GM19468 (cell line): ENCODE results near the gene FCGBP.

Experiments
- ATAC-seq: cut with Tn5 transposase; IDR thresholded peaks from one replicate; pipeline ENCODE4 v1.9.1; 2021; ENCODE audit warnings: mild to moderate bottlenecking, moderate library complexity, moderate number of reproducible peaks; ENCODE audit not compliant: unreplicated experiment; ENCODE audit errors: extremely low read depth

Gene FCGBP

DNA sequence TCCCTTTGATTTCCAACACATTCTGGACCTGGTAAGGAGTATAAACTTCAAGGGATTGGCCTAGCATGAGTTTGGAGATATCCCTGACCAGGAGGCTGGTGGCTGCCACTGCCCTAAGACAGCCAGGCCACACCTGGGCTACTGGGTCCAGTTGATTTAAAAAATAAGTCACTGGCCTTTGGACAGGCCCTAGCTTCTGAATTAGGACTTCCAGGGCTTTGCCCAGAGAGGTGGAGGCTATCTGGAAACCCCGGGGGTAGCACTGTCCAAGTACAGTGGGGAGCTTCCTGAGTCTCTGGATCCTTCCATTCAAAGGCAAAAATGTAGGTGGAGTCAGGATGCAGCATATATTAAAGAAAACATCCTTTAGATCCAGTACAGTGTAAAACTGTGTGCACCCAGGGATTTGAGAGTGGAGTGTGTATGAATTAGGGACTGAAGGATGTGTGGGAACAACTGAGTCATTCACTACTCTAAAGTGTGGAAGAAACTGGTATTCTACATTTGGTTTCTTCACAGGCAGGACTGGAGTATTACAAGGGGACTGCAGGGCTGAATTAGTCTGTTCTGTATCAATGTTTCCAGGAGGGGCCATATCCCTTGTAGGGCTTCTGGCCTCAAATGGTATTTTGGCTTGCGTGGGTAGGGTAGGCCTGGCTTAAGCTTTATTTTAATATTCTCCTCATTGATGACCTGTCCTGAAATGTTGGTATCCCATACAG lies 14.8 kb upstream of the FCGBP start:
- no peak for ATAC-seq

DNA sequence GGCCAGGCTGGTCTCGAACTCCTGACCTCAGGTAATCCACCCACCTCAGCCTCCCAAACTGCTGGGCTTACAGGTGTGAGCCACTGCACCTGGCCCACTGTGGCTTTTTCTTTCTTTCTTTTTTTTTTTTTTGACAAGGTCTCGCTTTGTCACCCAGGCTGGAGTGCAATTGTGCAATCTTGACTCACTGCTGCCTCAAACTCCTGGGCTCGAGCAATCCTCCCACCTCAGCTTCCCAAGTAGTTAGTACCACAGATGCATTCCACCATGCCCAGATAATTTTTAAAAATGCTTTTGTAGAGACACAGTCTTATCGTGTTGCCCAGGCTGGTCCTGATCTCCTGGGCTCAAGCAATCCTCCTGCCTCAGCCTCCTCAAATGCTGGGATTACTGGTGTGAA lies 12.1 kb upstream of the FCGBP start:
- ATAC-seq = no peak

DNA sequence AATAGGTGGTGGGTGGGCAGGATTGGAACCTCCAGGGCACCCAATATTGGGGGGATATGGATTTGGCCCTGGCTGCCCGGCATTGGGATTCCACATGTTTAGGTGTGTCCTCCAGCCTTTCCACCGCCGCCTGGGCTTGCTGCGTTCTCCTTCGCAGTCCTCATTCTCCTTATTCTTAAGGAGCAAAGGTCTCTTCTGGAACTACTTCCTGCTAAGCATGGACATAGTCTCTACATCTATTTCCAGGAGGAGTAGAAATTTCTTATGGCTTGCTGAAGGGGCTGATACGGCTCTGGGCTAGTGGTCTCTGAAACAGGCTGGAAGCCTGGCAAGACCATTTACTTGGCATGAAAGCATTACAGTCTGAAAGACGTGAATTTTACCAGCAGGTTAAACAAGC lies 9.2 kb upstream of the FCGBP start:
- no peak for ATAC-seq

DNA sequence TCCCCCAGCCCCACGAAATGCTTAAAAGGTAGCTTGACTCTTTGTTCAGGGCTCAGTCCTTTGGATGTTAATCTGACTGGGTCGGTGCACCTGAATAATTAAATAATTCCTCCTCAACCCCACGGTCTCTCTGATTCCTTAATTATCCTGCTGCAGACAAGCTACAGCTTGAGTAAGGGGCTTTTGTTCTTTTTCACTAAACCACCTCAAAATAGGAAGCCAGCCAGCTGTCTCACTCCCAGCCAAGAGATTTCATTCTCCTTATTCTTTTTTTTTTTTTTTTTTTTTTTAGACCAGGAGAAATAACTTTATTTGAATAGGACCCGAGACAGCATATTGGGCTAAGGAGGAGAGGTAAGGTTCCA lies 7.9 kb upstream of the FCGBP start:
- no peak for ATAC-seq

DNA sequence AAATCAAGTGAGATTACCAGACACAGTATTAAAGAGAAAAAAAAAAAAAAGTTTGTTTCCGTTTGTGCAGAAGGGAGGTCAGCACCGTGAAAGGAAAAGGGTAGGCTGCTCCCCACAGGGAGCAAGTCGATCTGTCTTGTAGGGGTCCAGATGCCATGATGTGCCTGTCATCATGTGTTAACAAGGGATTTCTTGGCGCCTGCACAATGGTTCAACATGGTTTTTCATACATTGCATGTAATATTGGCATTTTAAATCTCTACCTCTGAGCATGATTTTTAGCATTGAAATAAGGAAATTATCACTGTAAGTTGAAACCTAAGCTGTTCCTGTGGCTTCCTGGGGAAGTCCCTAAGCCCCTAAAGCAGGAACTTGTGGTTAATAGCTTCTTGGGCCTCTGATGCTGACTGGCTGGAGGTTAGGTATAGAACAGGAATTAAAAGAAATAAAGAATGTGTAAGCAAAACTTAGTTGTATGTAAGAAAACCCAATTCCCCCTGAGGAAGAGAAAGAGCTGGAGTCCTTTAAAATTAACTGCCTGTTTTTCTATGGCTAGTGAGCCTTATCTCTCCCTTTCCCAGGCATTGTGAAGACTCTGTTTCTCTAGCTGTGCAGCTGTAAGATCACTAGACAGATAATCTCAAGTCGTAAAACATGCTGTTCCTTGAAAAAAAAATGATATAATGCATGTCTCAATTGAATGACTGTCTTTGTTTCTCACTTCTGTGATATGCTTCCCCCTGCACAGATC lies 7.4 kb upstream of the FCGBP start:
- ATAC-seq = peak; percentile 35

DNA sequence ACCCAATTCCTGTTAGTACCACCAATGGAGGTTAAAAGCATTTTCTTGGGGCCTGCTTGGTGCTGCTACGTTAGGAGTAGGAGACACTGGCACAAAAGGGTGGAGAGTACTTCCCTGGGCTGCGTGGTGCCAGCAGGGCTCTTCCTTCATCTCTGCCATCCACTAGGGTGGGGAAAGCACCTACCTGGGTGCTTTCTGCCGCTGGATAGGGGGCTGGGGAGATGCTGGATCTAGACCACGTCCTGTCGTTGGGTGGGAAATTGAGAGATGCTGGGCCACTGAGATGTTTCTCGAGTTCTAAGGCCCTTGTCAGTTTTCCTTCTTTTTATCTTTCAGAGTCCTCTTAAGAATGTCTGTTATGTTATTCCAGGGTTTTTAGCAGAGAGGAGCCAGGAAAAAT lies 6.7 kb upstream of the FCGBP start:
- no peak for ATAC-seq

DNA sequence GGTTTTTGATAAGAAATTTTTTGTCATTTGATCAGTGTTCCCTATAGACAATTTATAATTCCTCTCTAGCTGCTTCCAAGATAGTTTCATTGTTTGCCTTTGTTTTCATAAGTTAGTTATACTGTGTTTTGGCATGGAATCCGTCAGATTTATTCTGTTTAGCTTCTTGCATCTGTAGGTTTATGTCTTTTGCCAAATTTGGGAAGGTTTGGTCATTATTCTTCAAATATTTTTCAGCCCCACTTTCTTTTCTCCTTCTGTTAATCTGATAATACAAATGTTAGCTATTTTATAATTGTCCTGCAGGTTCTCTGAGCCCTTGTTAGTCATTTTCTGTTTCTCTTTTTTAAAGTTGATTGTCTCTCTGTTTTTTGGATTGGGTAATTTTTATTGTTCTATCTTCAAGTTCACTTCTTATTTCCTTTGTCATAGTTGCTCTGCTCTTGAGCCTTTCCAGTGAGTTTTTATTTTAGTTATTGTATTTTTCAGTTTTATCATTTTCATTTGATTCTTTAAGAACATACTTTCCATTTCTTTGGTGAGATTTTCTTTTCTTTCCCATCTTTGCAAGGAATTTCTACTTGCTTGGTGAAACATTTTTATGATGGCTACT lies 5.9 kb upstream of the FCGBP start:
- no peak for ATAC-seq

DNA sequence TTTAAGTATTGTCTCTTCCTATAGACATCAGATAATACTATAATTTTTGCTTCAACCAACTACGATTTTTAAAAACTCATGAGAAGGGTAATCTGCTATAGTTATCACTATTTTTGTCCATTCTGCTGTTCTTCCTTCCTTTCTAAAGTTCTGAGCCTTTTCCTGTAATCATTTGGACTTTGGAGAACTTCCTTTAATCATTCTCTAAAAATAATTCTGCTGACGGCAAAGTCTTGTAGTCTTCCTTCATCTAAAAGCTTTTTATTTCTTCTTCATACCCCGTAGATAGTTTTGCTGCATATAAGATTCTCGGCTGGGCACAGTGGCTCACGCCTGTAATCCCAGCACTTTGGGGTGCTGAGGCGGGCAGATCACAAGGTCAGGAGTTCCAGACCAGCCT lies 5.1 kb upstream of the FCGBP start:
- no peak for ATAC-seq

DNA sequence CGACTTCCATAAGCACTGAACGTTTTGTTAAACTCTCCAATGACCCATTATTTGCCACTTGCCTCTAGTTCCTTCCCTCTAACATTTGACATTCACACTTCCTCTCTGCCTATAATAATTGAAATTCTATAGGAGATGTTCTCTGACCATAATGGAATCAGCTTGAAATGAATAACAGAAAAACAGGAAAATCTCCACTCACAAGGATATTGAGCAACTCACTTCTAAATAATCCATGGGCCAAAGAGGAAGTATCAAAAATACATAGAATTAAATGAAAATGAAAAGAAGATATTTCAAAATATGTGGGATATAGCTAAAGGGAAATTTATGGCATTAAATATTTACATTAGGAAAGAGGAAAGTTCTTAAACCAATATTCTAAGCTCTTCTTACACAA lies 3.4 kb upstream of the FCGBP start:
- no peak for ATAC-seq

DNA sequence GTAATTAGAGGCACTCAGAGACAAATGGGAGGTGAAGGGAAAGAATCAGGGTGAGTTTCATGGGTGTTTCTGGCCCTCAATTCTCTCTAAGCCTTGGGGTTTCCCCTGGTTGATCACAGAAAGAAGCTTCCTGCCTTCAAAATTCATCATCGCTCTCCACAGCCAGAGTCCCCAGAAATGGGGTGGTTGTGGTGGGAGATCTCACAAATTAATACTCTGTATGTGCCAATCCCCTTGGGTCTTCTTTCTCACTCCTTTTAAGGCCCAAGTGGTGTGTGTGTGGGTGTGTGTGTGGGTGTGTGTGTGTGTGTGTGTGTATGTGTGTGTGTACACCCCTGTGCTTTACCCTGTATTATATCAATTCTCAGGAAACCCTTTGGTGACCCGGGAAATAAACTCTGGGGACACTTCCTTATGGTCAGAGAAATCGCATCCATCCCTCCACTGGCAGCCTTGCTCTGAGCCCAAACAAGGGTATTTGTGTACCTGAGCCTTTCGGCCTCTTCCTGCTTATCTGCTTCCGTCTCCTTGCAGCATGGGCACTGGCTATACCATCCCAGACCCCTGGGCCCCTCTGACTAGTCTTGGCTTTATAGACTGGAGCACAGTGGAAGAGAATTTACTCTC lies 2.8 kb upstream of the FCGBP start:
- no peak for ATAC-seq

DNA sequence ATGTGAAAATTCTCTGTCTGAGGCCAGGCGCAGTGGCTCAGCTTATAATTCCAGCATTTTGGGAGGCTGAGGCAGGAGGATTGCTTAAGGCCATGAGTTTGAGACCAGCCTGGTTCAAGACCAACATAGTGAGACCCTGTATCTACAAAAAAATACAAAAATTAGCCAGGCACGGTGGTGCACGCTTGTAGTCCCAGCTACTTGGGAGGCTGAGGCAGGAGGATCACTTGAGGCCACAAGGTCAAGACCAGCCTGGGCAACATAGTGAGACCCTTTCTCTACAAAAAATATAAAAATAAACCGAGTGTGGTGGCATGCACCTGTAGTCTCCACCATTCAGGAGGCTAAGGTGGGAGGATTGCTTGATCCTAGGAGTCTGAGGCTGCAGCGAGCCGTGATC lies 2.2 kb upstream of the FCGBP start:
- ATAC-seq = no peak

DNA sequence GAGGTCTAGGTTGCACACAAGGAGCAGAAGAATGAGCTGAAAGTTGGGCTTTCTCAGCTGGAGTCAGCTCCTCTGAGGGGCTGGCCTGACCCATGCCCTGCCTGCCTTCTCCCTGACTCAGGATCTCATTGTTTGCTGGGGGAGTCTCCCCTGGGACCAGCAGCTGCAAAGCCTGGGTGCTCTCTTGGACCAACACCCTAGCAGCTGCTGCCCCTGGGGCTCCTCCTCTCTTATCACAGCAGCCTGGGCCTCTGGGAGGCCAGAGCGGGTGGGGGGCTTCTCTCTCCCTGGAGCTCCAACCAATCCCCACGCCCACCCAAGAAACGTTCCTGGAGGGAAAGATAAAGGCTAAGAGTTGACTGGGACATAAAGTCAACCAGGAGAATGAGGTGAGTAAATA lies 1.6 kb upstream of the FCGBP start:
- no peak for ATAC-seq

DNA sequence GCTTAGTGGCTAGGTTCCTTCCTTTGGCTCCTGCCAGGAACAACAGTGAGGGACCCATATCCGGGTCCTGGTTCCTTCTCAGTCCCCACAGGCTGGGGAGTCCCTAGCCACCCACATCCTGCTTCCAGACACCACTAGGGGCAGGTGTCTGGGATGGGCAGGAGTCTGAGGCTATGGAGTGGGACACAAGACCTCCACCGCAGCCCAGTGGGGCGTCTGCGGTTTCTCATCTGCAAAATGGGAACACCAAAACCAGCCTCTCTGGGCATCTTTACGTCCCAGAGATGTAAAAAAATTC lies 879 bp upstream of the FCGBP start:
- ATAC-seq = no peak

DNA sequence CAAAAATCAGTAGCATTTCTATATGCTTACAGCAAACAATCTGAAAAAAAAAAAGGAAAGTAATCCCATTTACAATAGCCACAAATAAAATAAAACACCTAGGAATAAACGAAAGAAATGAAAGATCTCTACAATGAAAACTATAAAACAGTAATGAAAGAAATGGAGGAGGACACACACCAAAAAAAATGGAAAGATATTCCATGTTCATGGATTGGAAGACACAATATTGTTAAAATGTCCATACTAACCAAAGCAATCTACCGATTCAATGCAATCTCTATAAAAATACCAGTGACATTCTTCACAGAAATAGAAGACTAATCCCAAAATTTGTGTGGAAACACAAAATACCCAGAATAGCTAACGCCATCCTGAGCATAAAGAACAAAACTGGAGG lies 4.7 kb downstream of the FCGBP start:
- ATAC-seq = no peak

DNA sequence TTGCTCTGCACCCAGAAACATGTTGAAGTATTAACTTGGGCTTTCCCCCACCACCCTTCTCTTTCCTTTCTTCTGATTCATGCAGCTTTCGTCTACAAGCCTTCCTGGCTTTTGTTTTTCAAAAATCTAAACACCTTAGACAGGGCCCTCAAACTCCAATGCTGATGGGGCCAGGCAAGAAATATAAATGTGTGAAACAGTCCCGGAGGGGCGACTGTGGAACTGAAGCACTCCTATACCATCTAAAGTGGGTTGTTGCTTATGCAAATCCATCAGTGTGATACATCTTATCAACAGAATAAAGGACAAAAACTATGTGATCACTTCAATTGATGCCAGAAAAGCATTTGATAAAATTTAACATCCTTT lies 6.1 kb downstream of the FCGBP start:
- no peak for ATAC-seq

DNA sequence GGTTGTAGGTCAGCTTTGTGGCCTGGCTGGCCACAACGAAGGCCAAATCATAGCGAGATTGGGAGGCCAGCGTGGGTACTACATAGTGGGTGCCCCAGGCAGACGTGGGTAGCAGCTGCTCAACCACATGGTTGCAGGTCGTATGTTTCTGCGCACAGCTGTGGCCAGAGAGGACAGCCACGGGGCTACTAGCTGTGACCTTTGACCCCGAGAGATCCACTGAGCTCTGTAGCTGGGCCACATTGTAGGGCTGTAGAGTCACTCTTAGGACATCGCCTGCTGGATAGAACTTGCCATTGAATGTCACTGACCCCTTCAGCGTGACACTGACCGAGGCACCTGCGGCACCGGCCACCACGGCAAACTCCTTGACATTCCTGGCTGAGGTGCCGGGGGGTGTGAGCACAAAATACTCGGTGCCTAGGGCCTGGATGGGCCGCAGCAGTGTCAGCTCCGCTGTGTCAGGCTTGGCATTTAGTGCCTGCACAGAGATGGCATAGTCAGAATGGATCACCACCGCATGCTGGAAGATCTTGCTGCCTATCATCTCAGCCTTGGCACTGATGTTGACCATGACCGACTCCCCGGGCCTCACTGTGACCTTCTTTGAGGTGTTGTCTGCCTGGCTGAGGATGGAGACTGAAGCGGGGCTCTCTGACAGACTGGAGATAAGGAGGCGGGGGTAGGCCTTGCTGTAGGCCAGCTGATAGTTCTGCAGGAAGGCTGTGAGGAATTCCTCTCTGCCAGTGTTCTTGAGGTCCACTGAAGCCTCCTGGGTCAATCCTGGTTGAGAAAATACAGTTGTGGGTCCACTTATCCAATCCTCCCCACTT lies 6.7 kb downstream of the FCGBP start:
- no peak for ATAC-seq

DNA sequence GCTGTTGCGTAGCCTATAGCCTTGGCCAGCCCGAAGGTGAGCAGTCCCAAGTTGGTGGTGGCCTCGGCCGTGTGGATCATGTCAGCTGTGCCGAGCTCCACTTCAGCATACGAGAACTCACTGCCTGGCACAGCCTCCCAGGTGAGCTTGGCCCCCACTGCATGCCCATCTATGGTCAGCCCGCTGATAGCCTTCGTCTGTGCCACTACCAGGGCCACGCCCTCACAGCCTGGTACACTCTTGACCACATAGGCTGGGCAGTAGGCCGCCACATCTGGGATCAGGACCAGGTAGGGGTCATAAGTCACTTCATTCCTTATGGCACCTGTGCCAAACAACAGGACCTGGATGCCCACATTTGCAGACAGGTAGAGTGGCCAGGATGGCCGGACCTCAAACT lies 7.4 kb downstream of the FCGBP start:
- ATAC-seq = no peak

DNA sequence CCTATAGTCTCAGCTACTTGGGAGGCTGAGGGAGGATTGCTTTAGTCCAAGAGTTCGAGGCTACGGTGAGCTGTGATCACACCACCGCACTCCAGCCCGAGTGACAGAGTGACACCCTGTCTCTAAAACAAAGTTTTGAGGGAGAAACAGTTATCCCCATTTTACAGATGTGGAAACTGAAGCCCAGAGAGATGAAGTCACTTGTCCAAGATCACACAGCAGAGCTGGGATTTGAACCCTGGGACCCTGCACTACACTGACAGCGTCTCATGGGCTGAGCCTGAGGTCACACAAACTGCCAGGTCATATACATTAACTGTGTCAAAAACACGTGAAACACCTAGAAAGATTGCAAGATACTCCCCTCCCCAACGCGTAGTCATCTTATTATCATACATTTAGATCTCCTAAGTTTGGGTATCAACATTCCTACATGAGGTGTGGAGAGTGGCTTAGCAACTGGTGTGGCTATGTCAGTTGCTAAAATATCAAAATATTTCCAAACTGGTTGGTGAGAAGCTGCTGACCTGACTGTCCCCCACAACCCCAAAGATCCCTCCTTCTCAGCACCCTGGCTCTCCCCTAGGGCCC lies 8.2 kb downstream of the FCGBP start:
- no peak for ATAC-seq

DNA sequence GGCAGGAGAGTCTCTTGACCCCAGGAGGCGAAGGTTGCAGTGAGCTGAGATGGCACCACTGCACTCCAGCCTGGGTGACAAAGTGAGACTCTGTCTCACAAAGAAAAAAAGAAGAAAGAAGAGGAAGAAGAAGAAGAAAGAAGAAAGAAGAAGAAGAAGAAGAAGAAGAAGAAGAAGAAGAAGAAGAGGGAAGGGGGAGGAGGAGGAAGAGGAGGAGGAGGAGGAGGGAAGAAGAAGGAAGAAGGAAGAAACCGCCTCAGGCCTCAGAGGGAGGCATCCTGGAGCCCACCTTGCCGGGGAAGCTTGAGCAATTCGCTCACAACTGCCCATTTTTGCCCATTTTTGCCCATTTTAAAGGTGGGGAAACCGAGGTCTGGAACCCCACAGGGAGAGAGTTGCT lies 9.5 kb downstream of the FCGBP start:
- ATAC-seq = no peak

DNA sequence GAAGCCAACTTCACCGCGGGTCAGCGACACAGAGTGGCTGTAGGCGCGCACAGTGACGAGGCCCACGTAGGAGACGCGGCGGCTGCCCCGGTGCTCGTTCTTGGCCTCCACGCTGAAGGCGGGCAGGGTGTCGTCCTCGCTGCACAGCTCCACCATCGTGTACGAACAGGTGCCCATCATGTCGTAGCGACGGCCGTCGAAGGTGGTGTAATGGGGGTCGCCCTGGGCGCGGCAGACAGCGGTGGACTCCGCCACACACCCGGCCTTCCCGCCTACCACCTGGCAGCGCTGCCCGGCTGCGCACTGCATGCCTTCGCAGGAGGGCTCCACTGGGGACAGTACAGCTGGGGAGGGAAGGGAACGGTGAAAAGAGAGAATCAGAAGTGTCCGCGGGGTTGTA lies 10.0 kb downstream of the FCGBP start:
- no peak for ATAC-seq
